ENCODE data around the gene TBX10. TPM values are rescaled to one million over a fixed set of nuclear protein-coding genes. Genes with fewer than 3 reads are reported as not detected.

TBX10 gene
- total RNA-seq, 1 experiment from 2014 or later: not detected

GRCh38 chr11:67634366-67635230 lies 5.0 kb downstream of the TBX10 start:
- Histone ChIP-seq H3K36me3 (0 out of 2 replicates have a peak, but pooled peaks cover 2% of the 10 kb centered on the region), H3K4me1 (replicated peaks) (peaks cover 15% of the 10 kb centered on the region), H3K9me3 (replicated peaks) (peaks cover 3% of the 10 kb centered on the region), H3K4me3 (no peak overlapping the region), H3K27ac (no peak overlapping the region), H3K27me3 (replicated peaks) (peaks cover 19% of the 10 kb centered on the region)
- no peak for DNase-seq (ENCODE audit: low read depth in 1 of 2, low spot score in 2 of 2)

GRCh38 chr11:67633758-67634365 lies 5.7 kb downstream of the TBX10 start:
- peaks cover 22% of the 10 kb centered on the region for H3K4me1 ChIP-seq (replicated peaks)
- H3K27ac ChIP-seq: no peak overlapping the region
- peaks cover 15% of the 10 kb centered on the region for H3K27me3 ChIP-seq (replicated peaks)
- DNase-seq (ENCODE audit: low read depth in 1 of 2, low spot score in 2 of 2): no peak
- peaks cover 6% of the 10 kb centered on the region for H3K9me3 ChIP-seq (replicated peaks)
- 0 out of 2 replicates have a peak, but pooled peaks cover 5% of the 10 kb centered on the region for H3K36me3 ChIP-seq
- H3K4me3 ChIP-seq: no peak overlapping the region

- Histone ChIP-seq H3K36me3 (0 out of 2 replicates have a peak, but pooled peaks cover 5% of the 10 kb centered on the region), H3K27ac (no peak overlapping the region), H3K4me3 (no peak overlapping the region), H3K27me3 (replicated peaks) (peaks cover 12% of the 10 kb centered on the region), H3K4me1 (replicated peaks) (peaks cover 23% of the 10 kb centered on the region), H3K9me3 (replicated peaks) (peaks cover 6% of the 10 kb centered on the region)
- DNase-seq (ENCODE audit: low read depth in 1 of 2, low spot score in 2 of 2): no peak
Measured at GRCh38 chr11:67632982-67633755, 6.4 kb downstream of the TBX10 start.

- no peak for DNase-seq (ENCODE audit: low read depth in 1 of 2, low spot score in 2 of 2)
Measured at GRCh38 chr11:67632175-67632981, 7.2 kb downstream of the TBX10 start.

GRCh38 chr11:67631853-67632174 lies 7.7 kb downstream of the TBX10 start:
- DNase-seq (ENCODE audit: low read depth in 1 of 2, low spot score in 2 of 2): no peak
- H3K27ac ChIP-seq: no peak overlapping the region
- peaks cover 10% of the 10 kb centered on the region for H3K27me3 ChIP-seq (replicated peaks)
- no peak overlapping the region for H3K4me3 ChIP-seq
- peaks cover 23% of the 10 kb centered on the region for H3K4me1 ChIP-seq (replicated peaks)
- H3K9me3 ChIP-seq (replicated peaks): peaks cover 6% of the 10 kb centered on the region
- 0 out of 2 replicates have a peak, but pooled peaks cover 5% of the 10 kb centered on the region for H3K36me3 ChIP-seq

More at GRCh38 chr11:67632175-67632981, 7.2 kb downstream of the TBX10 start:
- H3K4me3 ChIP-seq: no peak overlapping the region
- H3K4me1 ChIP-seq (replicated peaks): peaks cover 23% of the 10 kb centered on the region
- no peak overlapping the region for H3K27ac ChIP-seq
- peaks cover 12% of the 10 kb centered on the region for H3K27me3 ChIP-seq (replicated peaks)
- H3K9me3 ChIP-seq (replicated peaks): peaks cover 6% of the 10 kb centered on the region
- H3K36me3 ChIP-seq: 0 out of 2 replicates have a peak, but pooled peaks cover 5% of the 10 kb centered on the region

GRCh38 chr11:67631411-67631810 lies 8.2 kb downstream of the TBX10 start:
- H3K4me1 ChIP-seq (replicated peaks): peaks cover 23% of the 10 kb centered on the region
- H3K27me3 ChIP-seq (replicated peaks): peaks cover 6% of the 10 kb centered on the region
- H3K27ac ChIP-seq: no peak overlapping the region
- peaks cover 6% of the 10 kb centered on the region for H3K9me3 ChIP-seq (replicated peaks)
- H3K36me3 ChIP-seq: 0 out of 2 replicates have a peak, but pooled peaks cover 5% of the 10 kb centered on the region
- no peak overlapping the region for H3K4me3 ChIP-seq
- peak in 1 of 2 experiments; percentile 61 for DNase-seq (ENCODE audit: low read depth in 1 of 2, low spot score in 2 of 2)

GRCh38 chr11:67630943-67631331 lies 8.6 kb downstream of the TBX10 start:
- H3K27ac ChIP-seq: peak overlapping the region; percentile 12

GRCh38 chr11:67630228-67630942 lies 9.2 kb downstream of the TBX10 start:
- Histone ChIP-seq H3K4me3 (peak overlapping the region; percentile 56), H3K27ac (peak overlapping the region; percentile 12), H3K4me1 (replicated peaks) (peaks cover 23% of the 10 kb centered on the region), H3K27me3 (replicated peaks) (peaks cover 6% of the 10 kb centered on the region), H3K36me3 (0 out of 2 replicates have a peak, but pooled peaks cover 5% of the 10 kb centered on the region), H3K9me3 (replicated peaks) (peaks cover 6% of the 10 kb centered on the region)
- peak; percentile 99 to 100 for DNase-seq (ENCODE audit: low read depth in 1 of 2, low spot score in 2 of 2)

More at GRCh38 chr11:67630943-67631331, 8.6 kb downstream of the TBX10 start:
- Histone ChIP-seq H3K27me3 (replicated peaks) (peaks cover 6% of the 10 kb centered on the region), H3K9me3 (replicated peaks) (peaks cover 6% of the 10 kb centered on the region), H3K4me1 (replicated peaks) (peaks cover 23% of the 10 kb centered on the region), H3K36me3 (0 out of 2 replicates have a peak, but pooled peaks cover 5% of the 10 kb centered on the region), H3K4me3 (peak overlapping the region; percentile 56)
- DNase-seq (ENCODE audit: low read depth in 1 of 2, low spot score in 2 of 2): no peak

- Histone ChIP-seq H3K4me1 (replicated peaks) (peaks cover 23% of the 10 kb centered on the region), H3K4me3 (peak within 1 kb of the TSS; percentile 56), H3K27me3 (replicated peaks) (no peaks in the 10 kb centered on the region), H3K27ac (peak within 1 kb of the TSS; percentile 38), H3K36me3 (0 out of 2 replicates have a peak, but pooled peaks cover 5% of the 10 kb centered on the region), H3K9me3 (replicated peaks) (peaks cover 6% of the 10 kb centered on the region)
- DNase-seq (ENCODE audit: low read depth in 1 of 2, low spot score in 2 of 2): peak; percentile 94
Measured at GRCh38 chr11:67629386-67630227, 10.0 kb downstream of the TBX10 start, which contains the start of gene NUDT8. NUDT8 (minus strand) TSS chr11:67629937; CDS start chr11:67629911, 26 bp downstream.

- no peaks in the 10 kb centered on the region for H3K27me3 ChIP-seq (replicated peaks)
- peak overlapping the region; percentile 56 for H3K4me3 ChIP-seq
- DNase-seq (ENCODE audit: low read depth in 1 of 2, low spot score in 2 of 2): no peak
- 0 out of 2 replicates have a peak, but pooled peaks cover 5% of the 10 kb centered on the region for H3K36me3 ChIP-seq
- H3K27ac ChIP-seq: no peak overlapping the region
- H3K9me3 ChIP-seq (replicated peaks): peaks cover 6% of the 10 kb centered on the region
- peaks cover 23% of the 10 kb centered on the region for H3K4me1 ChIP-seq (replicated peaks)
Measured at GRCh38 chr11:67628710-67629385, 10.7 kb downstream of the TBX10 start.

Data from SJSA1 (cell line).